Endothelial cell (in vitro differentiated cells): ENCODE measurements around the gene TMEM254. TPM values are rescaled to one million over a fixed set of nuclear protein-coding genes. Genes with fewer than 3 reads are reported as not detected.
A peak's percentile ranks its signal among the peaks of the same experiment; 100 is the strongest.
"Not testable (repeated sequence)": the region's sequence is repeated elsewhere in the genome, so short reads cannot be mapped to it uniquely, and the experiment has no call there.

Experiments used
- DNase-seq: peaks from one replicate; pipeline ENCODE4 v3.0.0; 2021; ENCODE audit warnings: low spot score
- H3K27ac Mint-ChIP-seq: one replicate; pipeline ENCODE4 v1.8.0; 2021; ENCODE audit warnings: mixed read lengths, inconsistent platforms; ENCODE audit not compliant: unreplicated experiment
- H3K27me3 Mint-ChIP-seq: one replicate; pipeline ENCODE4 v1.8.0; 2021; ENCODE audit warnings: mild to moderate bottlenecking, moderate library complexity, mixed read lengths, inconsistent platforms; ENCODE audit not compliant: unreplicated experiment
- H3K36me3 Mint-ChIP-seq: one replicate; pipeline ENCODE4 v1.8.0; 2021; ENCODE audit warnings: mild to moderate bottlenecking, low read depth, mixed read lengths, inconsistent platforms; ENCODE audit not compliant: unreplicated experiment
- H3K4me1 Mint-ChIP-seq: one replicate; pipeline ENCODE4 v1.8.0; 2021; ENCODE audit warnings: mild to moderate bottlenecking, mixed read lengths, inconsistent platforms; ENCODE audit not compliant: unreplicated experiment
- H3K4me3 Mint-ChIP-seq: one replicate; pipeline ENCODE4 v1.8.0; 2021; ENCODE audit warnings: mild to moderate bottlenecking, mixed read lengths, inconsistent platforms; ENCODE audit not compliant: unreplicated experiment
- H3K9me3 Mint-ChIP-seq: one replicate; pipeline ENCODE4 v1.8.0; 2021; ENCODE audit warnings: mixed read lengths, inconsistent platforms; ENCODE audit not compliant: unreplicated experiment
- total RNA-seq: library from RNA; stranded (reverse); fragmentation: NEBNext Ultra II Directional; extraction: Animal tissue kit (Norgen Biotek cat#: 25700); gene quantifications from one replicate; pipeline ENCODE4 v1.2.1, GENCODE V29; 2021; ENCODE audit not compliant: unreplicated experiment
- TF ChIP-seq, protein P1 (sequence below): fragments of 200-600 bp; sonication (generic); IDR thresholded peaks from one replicate; pipeline ENCODE4 v1.5.0; 2021; ENCODE audit warnings: antibody characterized with exemption; ENCODE audit not compliant: unreplicated experiment

Gene TMEM254
- total RNA-seq, 1 donor from 2014 or later = 16.6 TPM

GRCh38 chr10:80131499-80131901 lies 53.0 kb downstream of the TMEM254 start:
- Mint-ChIP-seq H3K27me3 (peaks cover 1% of the 10 kb centered on the region), H3K27ac (no peak overlapping the region), H3K4me1 (no peaks in the 10 kb centered on the region), H3K36me3 (no peaks in the 10 kb centered on the region), H3K4me3 (no peak overlapping the region), H3K9me3 (no peaks in the 10 kb centered on the region)
- no peak for DNase-seq
- TF ChIP-seq, protein P1, sequence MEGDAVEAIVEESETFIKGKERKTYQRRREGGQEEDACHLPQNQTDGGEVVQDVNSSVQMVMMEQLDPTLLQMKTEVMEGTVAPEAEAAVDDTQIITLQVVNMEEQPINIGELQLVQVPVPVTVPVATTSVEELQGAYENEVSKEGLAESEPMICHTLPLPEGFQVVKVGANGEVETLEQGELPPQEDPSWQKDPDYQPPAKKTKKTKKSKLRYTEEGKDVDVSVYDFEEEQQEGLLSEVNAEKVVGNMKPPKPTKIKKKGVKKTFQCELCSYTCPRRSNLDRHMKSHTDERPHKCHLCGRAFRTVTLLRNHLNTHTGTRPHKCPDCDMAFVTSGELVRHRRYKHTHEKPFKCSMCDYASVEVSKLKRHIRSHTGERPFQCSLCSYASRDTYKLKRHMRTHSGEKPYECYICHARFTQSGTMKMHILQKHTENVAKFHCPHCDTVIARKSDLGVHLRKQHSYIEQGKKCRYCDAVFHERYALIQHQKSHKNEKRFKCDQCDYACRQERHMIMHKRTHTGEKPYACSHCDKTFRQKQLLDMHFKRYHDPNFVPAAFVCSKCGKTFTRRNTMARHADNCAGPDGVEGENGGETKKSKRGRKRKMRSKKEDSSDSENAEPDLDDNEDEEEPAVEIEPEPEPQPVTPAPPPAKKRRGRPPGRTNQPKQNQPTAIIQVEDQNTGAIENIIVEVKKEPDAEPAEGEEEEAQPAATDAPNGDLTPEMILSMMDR = no peak

GRCh38 chr10:80132299-80133139 lies 54.1 kb downstream of the TMEM254 start, which contains the start of gene PLAC9:
Gene PLAC9 (plus strand): TSS chr10:80132730. CDS start chr10:80132763, 33 bp downstream.
- DNase-seq = peak; percentile 56

DNA sequence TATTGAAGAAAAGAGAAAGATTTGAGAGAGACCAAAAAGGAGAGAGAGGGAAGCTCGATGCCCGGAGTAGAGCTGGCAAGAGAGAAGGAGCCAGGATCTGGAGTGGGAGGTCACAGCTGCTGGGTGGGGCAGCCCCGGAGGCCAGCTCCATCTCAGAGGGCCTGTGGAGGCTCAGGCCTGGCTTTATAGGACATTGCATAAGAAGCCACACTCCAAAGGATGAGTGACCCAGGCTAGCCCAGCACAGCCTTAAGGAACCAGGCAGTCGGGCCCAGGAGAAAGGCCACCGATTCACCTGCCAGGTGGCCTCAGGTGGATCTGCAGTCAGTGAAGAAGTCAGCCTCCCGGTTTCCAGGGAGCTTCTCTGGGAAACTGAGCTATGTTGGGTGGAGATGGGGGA lies 54.7 kb downstream of the TMEM254 start:
- H3K9me3 Mint-ChIP-seq = no peaks in the 10 kb centered on the region
- peaks cover 3% of the 10 kb centered on the region for H3K4me1 Mint-ChIP-seq
- no peaks in the 10 kb centered on the region for H3K36me3 Mint-ChIP-seq

More at GRCh38 chr10:80132299-80133139, 54.1 kb downstream of the TMEM254 start, which contains the start of gene PLAC9:
- TF ChIP-seq, protein P1 = no peak
- H3K36me3 Mint-ChIP-seq = no peaks in the 10 kb centered on the region
- peak within 1 kb of the TSS; percentile 31 for H3K4me3 Mint-ChIP-seq
- no peaks in the 10 kb centered on the region for H3K4me1 Mint-ChIP-seq
- H3K27ac Mint-ChIP-seq = no peak within 1 kb of the TSS
- no peaks in the 10 kb centered on the region for H3K9me3 Mint-ChIP-seq
- peaks cover 1% of the 10 kb centered on the region for H3K27me3 Mint-ChIP-seq

GRCh38 chr10:80133687-80134086 lies 55.2 kb downstream of the TMEM254 start:
- not testable (repeated sequence) for H3K4me3 Mint-ChIP-seq, H3K27me3 Mint-ChIP-seq, H3K9me3 Mint-ChIP-seq, H3K27ac Mint-ChIP-seq, H3K4me1 Mint-ChIP-seq, DNase-seq, H3K36me3 Mint-ChIP-seq

More for the DNA sequence above, 54.7 kb downstream of the TMEM254 start:
- Mint-ChIP-seq H3K27ac (no peak overlapping the region), H3K4me3 (no peak overlapping the region), H3K27me3 (peaks cover 1% of the 10 kb centered on the region)
- DNase-seq = no peak
- TF ChIP-seq, protein P1 = no peak

DNA sequence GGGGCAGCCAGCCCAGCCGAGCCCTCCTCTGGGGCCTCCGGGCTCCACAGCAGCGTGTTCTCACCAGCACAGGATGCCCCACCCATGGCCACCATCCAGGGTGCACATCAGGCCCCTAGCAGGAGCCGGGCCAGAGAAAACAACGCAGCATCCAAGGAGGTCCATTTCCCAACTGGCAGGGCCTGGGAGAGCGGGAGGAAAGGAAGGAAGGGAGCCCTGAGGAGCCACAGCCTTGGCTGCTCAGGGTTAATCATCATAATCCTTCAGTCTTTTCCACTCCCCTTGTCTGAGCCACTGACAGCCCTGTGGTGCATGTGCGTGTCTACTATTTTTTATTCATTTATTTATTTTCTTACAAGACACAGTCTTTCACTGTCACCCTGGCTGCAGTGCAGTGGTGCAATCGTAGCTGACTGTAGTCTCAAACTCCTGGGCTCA lies 57.7 kb downstream of the TMEM254 start:
- Mint-ChIP-seq H3K27ac (no peak overlapping the region), H3K36me3 (no peaks in the 10 kb centered on the region), H3K4me1 (peaks cover 5% of the 10 kb centered on the region), H3K27me3 (peaks cover 13% of the 10 kb centered on the region), H3K9me3 (no peaks in the 10 kb centered on the region), H3K4me3 (no peak overlapping the region)
- TF ChIP-seq, protein P1 = no peak
- DNase-seq = no peak
